GM23338 (cell line): ENCODE data around the gene NR5A2.

ENCODE experiments used
- CREB1 ChIP-seq: fragments of 250-450 bp; sonication (Bioruptor Pico); IDR thresholded peaks from 2 replicates; pipeline ENCODE4 v1.5.0; 2020; ENCODE audit warnings: low read depth, mild to moderate bottlenecking, moderate library complexity
- CTCF ChIP-seq, 2 experiments: fragments of 200-600 bp in 1 of 2; sonication (generic) in 1 of 2; conservative IDR thresholded peaks; 2 replicates each; pipeline versions ENCODE4 v1.5.1 to v1.6.1; 2016 to 2017; ENCODE audit warnings: antibody characterized with exemption in 2 of 2, low read depth in 2 of 2, mild to moderate bottlenecking in 2 of 2, moderate library complexity in 1 of 2
- ETS1 ChIP-seq: IDR thresholded peaks from 2 replicates; pipeline ENCODE4 v1.6.1; 2016; ENCODE audit warnings: antibody characterized with exemption
- EZH2 ChIP-seq: fragments of 200-600 bp; sonication (generic); IDR thresholded peaks from one replicate; pipeline ENCODE4 v1.8.0; 2017; ENCODE audit warnings: antibody characterized with exemption, mild to moderate bottlenecking, low read depth; ENCODE audit not compliant: unreplicated experiment
- EZH2phosphoT487 ChIP-seq: fragments of 200-600 bp; sonication (generic); IDR thresholded peaks from one replicate; pipeline ENCODE4 v1.8.1; 2018; ENCODE audit warnings: antibody characterized with exemption; ENCODE audit not compliant: unreplicated experiment
- JUNB ChIP-seq: IDR thresholded peaks from one replicate; pipeline ENCODE4 v1.6.1; 2016; ENCODE audit warnings: antibody characterized with exemption; ENCODE audit not compliant: unreplicated experiment
- NANOG ChIP-seq: IDR thresholded peaks from 2 replicates; pipeline ENCODE4 v1.6.1; 2016; ENCODE audit warnings: antibody characterized with exemption, borderline replicate concordance
- POLR2AphosphoS5 ChIP-seq: IDR thresholded peaks from 2 replicates; pipeline ENCODE4 v1.6.1; 2016; ENCODE audit warnings: antibody characterized with exemption, low read depth
- REST ChIP-seq: IDR thresholded peaks from one replicate; pipeline ENCODE4 v1.6.1; 2018; ENCODE audit warnings: antibody characterized with exemption; ENCODE audit not compliant: unreplicated experiment
- STAT1 ChIP-seq: IDR thresholded peaks from one replicate; pipeline ENCODE4 v1.6.1; 2016; ENCODE audit warnings: antibody characterized with exemption; ENCODE audit not compliant: unreplicated experiment
- ZNF114 ChIP-seq: fragments of 250-450 bp; sonication (Bioruptor Pico); IDR thresholded peaks from 2 replicates; pipeline ENCODE4 v1.5.0; 2020; ENCODE audit warnings: mild to moderate bottlenecking, moderate library complexity
- ZNF462 ChIP-seq: fragments of 250-450 bp; sonication (Bioruptor Pico); IDR thresholded peaks from 2 replicates; pipeline ENCODE4 v1.5.0; 2020; ENCODE audit warnings: mild to moderate bottlenecking, moderate library complexity

GRCh38 chr1:200157715-200158114, 130.2 kb downstream of the NR5A2 start:
- TF ChIP-seq CREB1 (CRISPR knock-in tag) (no peak), CTCF (conservative IDR thresholded peaks at IDR 0.05; ENCODE audit: low read depth in 2 of 2) (no peak), POLR2AphosphoS5 (no peak), REST (no peak), EZH2 (no peak), EZH2phosphoT487 (no peak), STAT1 (no peak), NANOG (no peak), ETS1 (no peak), JUNB (no peak), ZNF462 (CRISPR knock-in tag) (no peak), ZNF114 (CRISPR knock-in tag) (no peak)
